Keratinocyte (primary cell): ENCODE data around the gene WDR6. TPM values are rescaled to one million over a fixed set of nuclear protein-coding genes. Genes with fewer than 3 reads are reported as not detected.

Experiments
- DNase-seq: peaks from one replicate; pipeline ENCODE4 v3.0.0-alpha.2; 2011; ENCODE audit warnings: low read depth, missing footprints, low spot score
- FAIRE-seq: peaks from 2 replicates; lab custom pipeline; 2011; peaks lifted over from hg19 to GRCh38; lab: Jason Lieb, UNC
- H2AFZ ChIP-seq: 2 replicates; pipeline ENCODE4 v1.6.0; 2012; ENCODE audit warnings: low read length, control low read depth, inconsistent platforms; ENCODE audit not compliant: control insufficient read depth
- H3K27ac ChIP-seq: 2 replicates; pipeline ENCODE4 v1.5.1; 2011; ENCODE audit warnings: low read length; ENCODE audit not compliant: control insufficient read depth, insufficient read depth
- H3K27me3 ChIP-seq: 3 replicates; pipeline ENCODE4 v1.6.0; 2011; ENCODE audit warnings: low read length; ENCODE audit not compliant: control insufficient read depth, insufficient read depth; ENCODE audit errors: extremely low read depth
- H3K36me3 ChIP-seq, 2 experiments: 2 replicates in 1 of 2; 3 replicates in 1 of 2; pipeline ENCODE4 v1.5.1; 2011; ENCODE audit warnings: low read length in 2 of 2, mild to moderate bottlenecking in 1 of 2; ENCODE audit not compliant: control insufficient read depth in 2 of 2, insufficient read depth in 2 of 2; ENCODE audit errors: extremely low read depth in 1 of 2
- H3K4me1 ChIP-seq: 3 replicates; pipeline ENCODE4 v1.5.1; 2011; ENCODE audit warnings: low read length; ENCODE audit not compliant: control insufficient read depth, insufficient read depth; ENCODE audit errors: extremely low read depth
- H3K4me2 ChIP-seq: 3 replicates; pipeline ENCODE4 v1.6.0; 2011; ENCODE audit warnings: low read depth, low read length; ENCODE audit not compliant: control insufficient read depth, insufficient read depth; ENCODE audit errors: extremely low read depth
- H3K4me3 ChIP-seq, 3 experiments: fragments of 200-600 bp in 1 of 3; sonication (generic) in 1 of 3; 2 replicates in 2 of 3; 3 replicates in 1 of 3; pipeline ENCODE4 v1.5.1; 2011 to 2016; ENCODE audit warnings: low read length in 3 of 3, mild to moderate bottlenecking in 3 of 3, control low read depth in 2 of 3, inconsistent platforms in 1 of 3, low read depth in 1 of 3, mixed read lengths in 1 of 3, mixed run types in 1 of 3, moderate library complexity in 1 of 3; ENCODE audit not compliant: control insufficient read depth in 2 of 3, insufficient read depth in 2 of 3; ENCODE audit errors: extremely low read depth in 1 of 3
- H3K79me2 ChIP-seq: 2 replicates; pipeline ENCODE4 v1.6.0; 2012; ENCODE audit warnings: low read length; ENCODE audit not compliant: control insufficient read depth, insufficient read depth
- H3K9ac ChIP-seq: 3 replicates; pipeline ENCODE4 v1.6.0; 2011; ENCODE audit warnings: low read length; ENCODE audit not compliant: control insufficient read depth, insufficient read depth; ENCODE audit errors: extremely low read depth
- H3K9me1 ChIP-seq: 3 replicates; pipeline ENCODE4 v1.6.0; 2011; ENCODE audit warnings: low read length; ENCODE audit not compliant: control insufficient read depth, insufficient read depth; ENCODE audit errors: extremely low read depth
- H3K9me3 ChIP-seq: 2 replicates; pipeline ENCODE4 v1.5.1; 2012; ENCODE audit warnings: low read depth, low read length; ENCODE audit not compliant: control insufficient read depth
- H4K20me1 ChIP-seq: 3 replicates; pipeline ENCODE4 v1.6.0; 2011; ENCODE audit warnings: low read length; ENCODE audit not compliant: control insufficient read depth, insufficient read depth; ENCODE audit errors: extremely low read depth
- EZH2 ChIP-seq: IDR thresholded peaks from one replicate; pipeline ENCODE4 v1.6.1; 2012; ENCODE audit warnings: inconsistent platforms, mild to moderate bottlenecking, low read length, moderate library complexity
- dilution Hi-C: fragments of 300-500 bp; cut with MboI; formaldehyde crosslinking; loops from one replicate; pipeline ENCODE4 v1.7.0; 2020; ENCODE audit warnings: low sequenced_read_pairs; ENCODE audit not compliant: extremely low pct_ligation_motif_present
- polyA plus RNA-seq, 5 experiments: library from polyadenylated mRNA; depleted of rRNA in 3 of 5; stranded (reverse) in 3 of 5; stranded (forward) in 1 of 5; unstranded in 1 of 5; fragments of >200 nt; gene quantifications; 1 replicate in 1 of 5; 2 replicates in 3 of 5; 3 replicates in 1 of 5; pipeline versions ENCODE4 v1.2.1 to v1.2.3, GENCODE V29; 2011 to 2012; ENCODE audit warnings: missing spikeins in 2 of 5, low read depth in 1 of 5, low replicate concordance in 1 of 5
- TF ChIP-seq, protein P1 (sequence below), 3 experiments: IDR thresholded peaks in 1 of 3; conservative IDR thresholded peaks in 1 of 3; optimal IDR thresholded peaks in 1 of 3; 2 replicates in 2 of 3; 3 replicates in 1 of 3; pipeline versions ENCODE3 to v1.5.1; 2011; ENCODE audit warnings: low read length in 3 of 3, mild to moderate bottlenecking in 3 of 3, moderate library complexity in 2 of 3, control low read depth in 1 of 3, inconsistent platforms in 1 of 3; ENCODE audit not compliant: insufficient read depth in 2 of 3; ENCODE audit errors: extremely low read depth in 1 of 3

The WDR6 gene
- polyA plus RNA-seq, 1 donor (not counting 4 experiments of a cell fraction or from before 2014, with no cell fraction given): 61.5 TPM

DNA sequence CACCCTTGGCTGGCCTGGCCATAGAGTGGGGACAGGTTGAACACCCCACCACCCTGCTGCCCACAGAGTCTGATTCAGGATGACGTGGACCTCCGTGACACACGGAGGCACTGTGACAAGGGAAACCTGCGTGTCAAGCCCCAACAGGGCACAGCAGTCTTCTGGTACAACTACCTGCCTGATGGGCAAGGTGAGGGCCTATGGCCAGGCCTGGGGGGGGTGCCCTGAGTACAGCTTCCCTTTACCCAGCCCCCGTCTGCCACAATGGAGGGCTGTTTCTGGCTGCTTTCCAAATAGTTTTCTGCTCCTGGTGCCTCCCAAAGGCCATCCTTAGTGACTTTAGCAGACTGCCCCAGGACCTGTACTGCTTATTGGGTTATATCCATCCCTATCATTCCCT lies 1.2 kb upstream of the WDR6 start:
- peak overlapping the region in 1 of 3 experiments; percentile 91 for H3K4me3 ChIP-seq
- no peak overlapping the region for H3K9ac ChIP-seq
- no peak overlapping the region for H3K27ac ChIP-seq

DNA sequence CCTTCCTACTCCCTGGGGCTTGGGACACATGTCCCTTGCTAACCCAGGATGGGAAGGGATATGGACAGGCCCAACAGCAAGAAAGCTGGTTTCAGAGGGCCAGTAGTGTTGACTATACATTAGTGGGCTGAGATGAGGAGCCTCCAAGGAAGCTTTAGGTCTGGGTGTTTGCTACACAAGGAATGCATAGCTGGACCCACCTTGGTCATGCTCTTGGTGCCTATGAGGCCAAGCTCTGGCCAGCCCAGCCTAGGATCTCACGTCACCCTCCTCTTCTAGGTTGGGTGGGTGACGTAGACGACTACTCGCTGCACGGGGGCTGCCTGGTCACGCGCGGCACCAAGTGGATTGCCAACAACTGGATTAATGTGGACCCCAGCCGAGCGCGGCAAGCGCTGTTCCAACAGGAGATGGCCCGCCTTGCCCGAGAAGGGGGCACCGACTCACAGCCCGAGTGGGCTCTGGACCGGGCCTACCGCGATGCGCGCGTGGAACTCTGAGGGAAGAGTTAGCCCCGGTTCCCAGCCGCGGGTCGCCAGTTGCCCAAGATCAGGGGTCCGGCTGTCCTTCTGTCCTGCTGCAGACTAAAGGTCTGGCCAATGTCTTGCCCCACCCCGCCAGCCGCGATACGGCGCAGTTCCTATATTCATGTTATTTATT lies 653 bp upstream of the WDR6 start:
- no peaks in the 10 kb centered on the region for H4K20me1 ChIP-seq
- dilution Hi-C loops: no loop called here

More for the DNA sequence above, 1.2 kb upstream of the WDR6 start:
- no peaks in the 10 kb centered on the region for H3K27me3 ChIP-seq
- H3K9me1 ChIP-seq: peaks cover 7% of the 10 kb centered on the region
- DNase-seq (no peak), FAIRE-seq (no peak)
- H3K79me2 ChIP-seq: peaks cover 21% of the 10 kb centered on the region
- dilution Hi-C loops: no loop called here
- TF ChIP-seq, protein P1, sequence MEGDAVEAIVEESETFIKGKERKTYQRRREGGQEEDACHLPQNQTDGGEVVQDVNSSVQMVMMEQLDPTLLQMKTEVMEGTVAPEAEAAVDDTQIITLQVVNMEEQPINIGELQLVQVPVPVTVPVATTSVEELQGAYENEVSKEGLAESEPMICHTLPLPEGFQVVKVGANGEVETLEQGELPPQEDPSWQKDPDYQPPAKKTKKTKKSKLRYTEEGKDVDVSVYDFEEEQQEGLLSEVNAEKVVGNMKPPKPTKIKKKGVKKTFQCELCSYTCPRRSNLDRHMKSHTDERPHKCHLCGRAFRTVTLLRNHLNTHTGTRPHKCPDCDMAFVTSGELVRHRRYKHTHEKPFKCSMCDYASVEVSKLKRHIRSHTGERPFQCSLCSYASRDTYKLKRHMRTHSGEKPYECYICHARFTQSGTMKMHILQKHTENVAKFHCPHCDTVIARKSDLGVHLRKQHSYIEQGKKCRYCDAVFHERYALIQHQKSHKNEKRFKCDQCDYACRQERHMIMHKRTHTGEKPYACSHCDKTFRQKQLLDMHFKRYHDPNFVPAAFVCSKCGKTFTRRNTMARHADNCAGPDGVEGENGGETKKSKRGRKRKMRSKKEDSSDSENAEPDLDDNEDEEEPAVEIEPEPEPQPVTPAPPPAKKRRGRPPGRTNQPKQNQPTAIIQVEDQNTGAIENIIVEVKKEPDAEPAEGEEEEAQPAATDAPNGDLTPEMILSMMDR (optimal IDR thresholded peaks at IDR 0.05 in 1 of 3, IDR thresholded peaks at IDR 0.05 in 1 of 3, conservative IDR thresholded peaks at IDR 0.05 in 1 of 3; ENCODE audit: extremely low read depth in 1 of 3, insufficient read depth in 2 of 3, low read length in 3 of 3): no peak
- no peak for TF ChIP-seq EZH2
- H3K9me3 ChIP-seq: no peaks in the 10 kb centered on the region
- peak overlapping the region; percentile 97 for H3K4me2 ChIP-seq
- H4K20me1 ChIP-seq: no peaks in the 10 kb centered on the region
- H3K4me1 ChIP-seq: peaks cover 14% of the 10 kb centered on the region
- no peaks in the 10 kb centered on the region for H3K36me3 ChIP-seq
- no peak overlapping the region for H2AFZ ChIP-seq

More for the DNA sequence above, 653 bp upstream of the WDR6 start:
- peak overlapping the region; percentile 63 to 94 (median 91) for H3K4me3 ChIP-seq
- H3K9me1 ChIP-seq: peaks cover 7% of the 10 kb centered on the region
- H3K9ac ChIP-seq: peak overlapping the region; percentile 98
- no peaks in the 10 kb centered on the region for H3K27me3 ChIP-seq
- peaks cover 26% of the 10 kb centered on the region for H3K79me2 ChIP-seq
- H3K4me1 ChIP-seq: peaks cover 14% of the 10 kb centered on the region
- H3K27ac ChIP-seq: peak overlapping the region; percentile 93
- FAIRE-seq: peak; percentile 34
- no peaks in the 10 kb centered on the region for H3K9me3 ChIP-seq
- DNase-seq: no peak
- H3K36me3 ChIP-seq: peaks cover 0 to 3% of the 10 kb centered on the region in 2 experiments
- TF ChIP-seq, protein P1 (optimal IDR thresholded peaks at IDR 0.05 in 1 of 3, IDR thresholded peaks at IDR 0.05 in 1 of 3, conservative IDR thresholded peaks at IDR 0.05 in 1 of 3; ENCODE audit: extremely low read depth in 1 of 3, insufficient read depth in 2 of 3, low read length in 3 of 3): no peak
- TF ChIP-seq EZH2: no peak
- peak overlapping the region; percentile 97 for H3K4me2 ChIP-seq
- H2AFZ ChIP-seq: peak overlapping the region; percentile 94
